GM12878 (cell line): ENCODE results near the gene RGS4. TPM values are rescaled to one million over a fixed set of nuclear protein-coding genes. Genes with fewer than 3 reads are reported as not detected.

ENCODE experiments used
- ATAC-seq: fragments of 200-7000 bp; cut with Tn5 transposase; 3 replicates; pipeline ENCODE4 v1.9.1; 2020; ENCODE audit warnings: mild to moderate bottlenecking, moderate library complexity
- BruUV-seq: library from RNA; stranded (reverse); fragments of 400-500 nt; replicated peaks from 2 replicates; lab custom pipeline; 2021; lab: Mats Ljungman, UMichigan
- CTCF ChIA-PET: fragments of 300-600 bp; sonication (Branson Sonifier 250); formaldehyde crosslinking; extraction: SDS; loops from one replicate; lab custom pipeline; 2021; ENCODE audit warnings: inconsistent platforms; lab: Yijun Ruan, JAX
- POLR2A ChIA-PET: fragments of 350-600 bp; formaldehyde crosslinking; extraction: SDS; loops from one replicate; lab custom pipeline; 2021; ENCODE audit warnings: inconsistent platforms; lab: Charles Lee
- RAD21 ChIA-PET: fragments of 300-600 bp; sonication (Branson Sonifier 250); formaldehyde crosslinking; loops from one replicate; lab custom pipeline; 2023; ENCODE audit warnings: antibody characterized with exemption; ENCODE audit not compliant: unreplicated experiment; lab: Charles Lee
- SMC1A ChIA-PET: fragments of 300-600 bp; sonication (Branson Sonifier 250); formaldehyde crosslinking; loops from one replicate; lab custom pipeline; 2023; ENCODE audit not compliant: unreplicated experiment, uncharacterized antibody; lab: Charles Lee
- DNase-seq: peaks from one replicate; pipeline ENCODE4 v3.0.0-alpha.2; 2011; ENCODE audit warnings: low read depth, low spot score
- FAIRE-seq: peaks from 3 replicates; lab custom pipeline; 2011; peaks lifted over from hg19 to GRCh38; lab: Jason Lieb, UNC
- H2AFZ ChIP-seq: 2 replicates; pipeline ENCODE4 v1.6.0; 2011; ENCODE audit warnings: low read depth, low read length, control low read depth; ENCODE audit not compliant: control insufficient read depth
- H3K27ac ChIP-seq: 2 replicates; pipeline ENCODE4 v1.5.1; 2011; ENCODE audit warnings: control low read depth; ENCODE audit not compliant: control insufficient read depth, insufficient read depth
- H3K27me3 ChIP-seq, 2 experiments: replicated peaks in 1 of 2; 2 replicates each; pipeline versions ENCODE4 v1.6.0 to v1.6.1; 2011; ENCODE audit warnings: low read length in 1 of 2; ENCODE audit not compliant: control insufficient read depth in 2 of 2, insufficient read depth in 2 of 2
- H3K36me3 ChIP-seq, 2 experiments: 2 replicates each; pipeline ENCODE4 v1.5.1; 2011; ENCODE audit warnings: low read length in 1 of 2; ENCODE audit not compliant: control insufficient read depth in 2 of 2, insufficient read depth in 2 of 2
- H3K4me1 ChIP-seq: 2 replicates; pipeline ENCODE4 v1.6.1; 2011; ENCODE audit warnings: mild to moderate bottlenecking, low read length, moderate library complexity, mixed read lengths; ENCODE audit not compliant: control insufficient read depth, insufficient read depth
- H3K4me2 ChIP-seq: 2 replicates; pipeline ENCODE4 v1.6.0; 2011; ENCODE audit warnings: control low read depth; ENCODE audit not compliant: control insufficient read depth, insufficient read depth
- H3K4me3 ChIP-seq: fragments of 200-600 bp; sonication (generic); 2 replicates; pipeline ENCODE4 v1.5.1; 2016
- H3K79me2 ChIP-seq: 2 replicates; pipeline ENCODE4 v1.6.0; 2011; ENCODE audit warnings: low read length; ENCODE audit not compliant: control insufficient read depth, insufficient read depth
- H3K9ac ChIP-seq: 2 replicates; pipeline ENCODE4 v1.8.0; 2011; ENCODE audit warnings: low read length, control low read depth, mixed read lengths; ENCODE audit not compliant: control insufficient read depth, insufficient read depth
- H3K9me3 ChIP-seq: replicated peaks from 3 replicates; pipeline ENCODE4 v1.5.1; 2011; ENCODE audit warnings: mild to moderate bottlenecking, low read length; ENCODE audit not compliant: control insufficient read depth, insufficient read depth
- H4K20me1 ChIP-seq: 2 replicates; pipeline ENCODE4 v1.6.0; 2011; ENCODE audit not compliant: control insufficient read depth, insufficient read depth
- ASH2L ChIP-seq: fragments of 300-600, 200-600 bp; sonication (generic); IDR thresholded peaks from 2 replicates; pipeline ENCODE4 v1.6.1; 2017; ENCODE audit warnings: low read depth, mild to moderate bottlenecking, borderline replicate concordance
- BCL11A ChIP-seq: IDR thresholded peaks from 2 replicates; pipeline ENCODE4 v1.6.1; 2011; ENCODE audit warnings: low read depth, low read length
- CBX3 ChIP-seq: fragments of 200-600 bp; sonication (generic); IDR thresholded peaks from 2 replicates; pipeline ENCODE4 v1.6.1; 2016; ENCODE audit warnings: low read depth, borderline replicate concordance
- EED ChIP-seq: sonication (generic); IDR thresholded peaks from 2 replicates; pipeline ENCODE4 v1.6.1; 2016; ENCODE audit warnings: antibody characterized with exemption, low read depth
- HDAC6 ChIP-seq: fragments of 200-600 bp; sonication (generic); IDR thresholded peaks from one replicate; pipeline ENCODE4 v1.8.0; 2017; ENCODE audit warnings: antibody characterized with exemption; ENCODE audit not compliant: unreplicated experiment
- HDGF ChIP-seq: fragments of 450-650 bp; IDR thresholded peaks from 2 replicates; pipeline ENCODE4 v1.6.1; 2016; ENCODE audit warnings: antibody characterized with exemption
- NFXL1 ChIP-seq: fragments of 450-650 bp; IDR thresholded peaks from 2 replicates; pipeline ENCODE4 v1.6.1; 2017; ENCODE audit warnings: antibody characterized with exemption, mild to moderate bottlenecking, borderline replicate concordance
- NFYA ChIP-seq: IDR thresholded peaks from 2 replicates; pipeline ENCODE4 v1.6.1; 2011; ENCODE audit warnings: low read depth, mild to moderate bottlenecking, low read length, improper control_type of control experiment, borderline replicate concordance
- NFYB ChIP-seq: IDR thresholded peaks from 2 replicates; pipeline ENCODE4 v1.6.1; 2011; ENCODE audit warnings: low read depth, mild to moderate bottlenecking, low read length, improper control_type of control experiment, moderate library complexity; ENCODE audit not compliant: insufficient read depth
- SMC3 ChIP-seq: IDR thresholded peaks from 2 replicates; pipeline ENCODE4 v1.6.1; 2011; ENCODE audit warnings: low read length, improper control_type of control experiment, borderline replicate concordance
- YBX1 ChIP-seq: fragments of 450-650 bp; IDR thresholded peaks from 2 replicates; pipeline ENCODE4 v1.6.1; 2016; ENCODE audit warnings: antibody characterized with exemption
- ZNF24 ChIP-seq: fragments of 450-650 bp; IDR thresholded peaks from 2 replicates; pipeline ENCODE4 v1.6.1; 2017; ENCODE audit warnings: antibody characterized with exemption, mild to moderate bottlenecking
- WGBS: methylation state at CpG from one replicate; pipeline ENCODE4 v1.1.6; 2016; ENCODE audit warnings: low lambda C conversion rate; ENCODE audit not compliant: insufficient replicate concordance, insufficient coverage; ENCODE audit errors: missing lambda C conversion rate; 5-methylcytosine and 5-hydroxymethylcytosine counted together
- in situ Hi-C: fragments of 300-500 bp; cut with MboI; formaldehyde crosslinking; loops from 9 replicates; pipeline ENCODE4 v1.14.3; 2018; ENCODE audit warnings: mixed read lengths
- intact Hi-C: fragments of 100-400 bp; cut with micrococcal nuclease; formaldehyde crosslinking; loops from one replicate; pipeline ENCODE4 v1.14.2; 2022; ENCODE audit not compliant: unreplicated experiment
- polyA plus RNA-seq, 11 experiments: library from polyadenylated mRNA; depleted of rRNA in 4 of 11; unstranded in 6 of 11; stranded (reverse) in 5 of 11; fragments of >200 nt; fragmentation: Nextera tagmentation in 4 of 11; fragmentation: Illumina TruSeq in 1 of 11; extraction: Ambion mirVana in 4 of 11; extraction: Trizol in 1 of 11; gene quantifications; 1 replicate in 1 of 11; 2 replicates in 10 of 11; pipeline versions ENCODE4 v1.2.1 to v1.2.3, GENCODE V29; 2011 to 2016; ENCODE audit warnings: inconsistent platforms in 2 of 11, missing spikeins in 2 of 11, low read depth in 1 of 11
- total RNA-seq, 4 experiments: library from RNA; depleted of rRNA in 3 of 4; stranded (reverse); fragments of >200 nt in 3 of 4; fragmentation: Illumina TruSeq in 1 of 4; extraction: Trizol in 1 of 4; gene quantifications; 2 replicates each; pipeline versions ENCODE4 v1.2.1 to v1.2.3, GENCODE V29; 2013 to 2021
- TF ChIP-seq, protein P1 (sequence below): fragments of 450-650 bp; IDR thresholded peaks from 2 replicates; pipeline ENCODE4 v1.6.1; 2014; ENCODE audit warnings: mild to moderate bottlenecking
- TF ChIP-seq, protein P2 (sequence below): IDR thresholded peaks from 2 replicates; pipeline ENCODE4 v1.6.1; 2011; ENCODE audit warnings: borderline replicate concordance, low read depth, mild to moderate bottlenecking, moderate library complexity, mixed read lengths, low read length; ENCODE audit not compliant: insufficient read depth; ENCODE audit errors: extremely low read length
- TF ChIP-seq, protein P3 (sequence below): fragments of 450-650 bp; formaldehyde crosslinking; IDR thresholded peaks from 2 replicates; pipeline ENCODE4 v1.5.0; 2022; ENCODE audit warnings: mild to moderate bottlenecking, missing genetic modification characterization
- TF ChIP-seq, protein P4 (sequence below): fragments of 150-350 bp; IDR thresholded peaks from 2 replicates; pipeline ENCODE4 v1.6.1; 2014; ENCODE audit warnings: mild to moderate bottlenecking, low read depth, low read length
- TF ChIP-seq, protein P5 (sequence below): fragments of 450-650 bp; IDR thresholded peaks from 2 replicates; pipeline ENCODE4 v1.6.1; 2016; ENCODE audit warnings: mild to moderate bottlenecking

Gene RGS4
- total and polyA plus RNA-seq, 10 of the 15 experiments (the other 5 are each of a cell fraction or from before 2014, with no cell fraction given), result 0.05 to 0.14 TPM; not detected in 8

DNA sequence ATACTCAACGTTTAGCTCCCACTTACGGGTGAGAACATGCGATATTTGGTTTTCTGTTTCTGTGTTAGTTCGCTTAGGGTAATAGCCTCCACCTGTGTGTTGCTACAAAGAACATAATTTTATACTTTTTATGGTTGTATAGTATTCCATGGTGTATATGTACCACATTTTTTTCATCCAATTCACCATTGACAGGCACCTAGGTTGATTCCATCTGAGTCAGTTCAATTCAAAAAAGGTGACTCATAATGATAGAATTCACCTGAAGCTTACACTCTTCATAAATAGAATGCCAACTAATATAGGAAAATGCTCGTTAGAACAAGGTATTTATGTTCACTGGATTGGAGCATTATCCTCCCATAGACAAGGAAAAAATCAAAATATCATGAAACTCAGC, 38.5 kb downstream of the RGS4 start:
- BruUV-seq, result no TSS peak
- TF ChIP-seq EED, result no peak
- no peak for TF ChIP-seq SMC3
- TF ChIP-seq, protein P1, sequence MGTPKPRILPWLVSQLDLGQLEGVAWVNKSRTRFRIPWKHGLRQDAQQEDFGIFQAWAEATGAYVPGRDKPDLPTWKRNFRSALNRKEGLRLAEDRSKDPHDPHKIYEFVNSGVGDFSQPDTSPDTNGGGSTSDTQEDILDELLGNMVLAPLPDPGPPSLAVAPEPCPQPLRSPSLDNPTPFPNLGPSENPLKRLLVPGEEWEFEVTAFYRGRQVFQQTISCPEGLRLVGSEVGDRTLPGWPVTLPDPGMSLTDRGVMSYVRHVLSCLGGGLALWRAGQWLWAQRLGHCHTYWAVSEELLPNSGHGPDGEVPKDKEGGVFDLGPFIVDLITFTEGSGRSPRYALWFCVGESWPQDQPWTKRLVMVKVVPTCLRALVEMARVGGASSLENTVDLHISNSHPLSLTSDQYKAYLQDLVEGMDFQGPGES, result no peak
- no peak for TF ChIP-seq ASH2L
- no peak for TF ChIP-seq NFYA
- TF ChIP-seq, protein P2, sequence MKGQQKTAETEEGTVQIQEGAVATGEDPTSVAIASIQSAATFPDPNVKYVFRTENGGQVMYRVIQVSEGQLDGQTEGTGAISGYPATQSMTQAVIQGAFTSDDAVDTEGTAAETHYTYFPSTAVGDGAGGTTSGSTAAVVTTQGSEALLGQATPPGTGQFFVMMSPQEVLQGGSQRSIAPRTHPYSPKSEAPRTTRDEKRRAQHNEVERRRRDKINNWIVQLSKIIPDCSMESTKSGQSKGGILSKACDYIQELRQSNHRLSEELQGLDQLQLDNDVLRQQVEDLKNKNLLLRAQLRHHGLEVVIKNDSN, result no peak
- TF ChIP-seq ZNF24, result no peak
- TF ChIP-seq, protein P3, sequence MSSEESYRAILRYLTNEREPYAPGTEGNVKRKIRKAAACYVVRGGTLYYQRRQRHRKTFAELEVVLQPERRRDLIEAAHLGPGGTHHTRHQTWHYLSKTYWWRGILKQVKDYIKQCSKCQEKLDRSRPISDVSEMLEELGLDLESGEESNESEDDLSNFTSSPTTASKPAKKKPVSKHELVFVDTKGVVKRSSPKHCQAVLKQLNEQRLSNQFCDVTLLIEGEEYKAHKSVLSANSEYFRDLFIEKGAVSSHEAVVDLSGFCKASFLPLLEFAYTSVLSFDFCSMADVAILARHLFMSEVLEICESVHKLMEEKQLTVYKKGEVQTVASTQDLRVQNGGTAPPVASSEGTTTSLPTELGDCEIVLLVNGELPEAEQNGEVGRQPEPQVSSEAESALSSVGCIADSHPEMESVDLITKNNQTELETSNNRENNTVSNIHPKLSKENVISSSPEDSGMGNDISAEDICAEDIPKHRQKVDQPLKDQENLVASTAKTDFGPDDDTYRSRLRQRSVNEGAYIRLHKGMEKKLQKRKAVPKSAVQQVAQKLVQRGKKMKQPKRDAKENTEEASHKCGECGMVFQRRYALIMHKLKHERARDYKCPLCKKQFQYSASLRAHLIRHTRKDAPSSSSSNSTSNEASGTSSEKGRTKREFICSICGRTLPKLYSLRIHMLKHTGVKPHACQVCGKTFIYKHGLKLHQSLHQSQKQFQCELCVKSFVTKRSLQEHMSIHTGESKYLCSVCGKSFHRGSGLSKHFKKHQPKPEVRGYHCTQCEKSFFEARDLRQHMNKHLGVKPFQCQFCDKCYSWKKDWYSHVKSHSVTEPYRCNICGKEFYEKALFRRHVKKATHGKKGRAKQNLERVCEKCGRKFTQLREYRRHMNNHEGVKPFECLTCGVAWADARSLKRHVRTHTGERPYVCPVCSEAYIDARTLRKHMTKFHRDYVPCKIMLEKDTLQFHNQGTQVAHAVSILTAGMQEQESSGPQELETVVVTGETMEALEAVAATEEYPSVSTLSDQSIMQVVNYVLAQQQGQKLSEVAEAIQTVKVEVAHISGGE (CRISPR knock-in tag), result no peak
- TF ChIP-seq NFXL1, result no peak
- TF ChIP-seq, protein P4, sequence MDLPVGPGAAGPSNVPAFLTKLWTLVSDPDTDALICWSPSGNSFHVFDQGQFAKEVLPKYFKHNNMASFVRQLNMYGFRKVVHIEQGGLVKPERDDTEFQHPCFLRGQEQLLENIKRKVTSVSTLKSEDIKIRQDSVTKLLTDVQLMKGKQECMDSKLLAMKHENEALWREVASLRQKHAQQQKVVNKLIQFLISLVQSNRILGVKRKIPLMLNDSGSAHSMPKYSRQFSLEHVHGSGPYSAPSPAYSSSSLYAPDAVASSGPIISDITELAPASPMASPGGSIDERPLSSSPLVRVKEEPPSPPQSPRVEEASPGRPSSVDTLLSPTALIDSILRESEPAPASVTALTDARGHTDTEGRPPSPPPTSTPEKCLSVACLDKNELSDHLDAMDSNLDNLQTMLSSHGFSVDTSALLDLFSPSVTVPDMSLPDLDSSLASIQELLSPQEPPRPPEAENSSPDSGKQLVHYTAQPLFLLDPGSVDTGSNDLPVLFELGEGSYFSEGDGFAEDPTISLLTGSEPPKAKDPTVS, result no peak
- TF ChIP-seq YBX1, result no peak
- no peak for TF ChIP-seq HDGF
- TF ChIP-seq, protein P5, sequence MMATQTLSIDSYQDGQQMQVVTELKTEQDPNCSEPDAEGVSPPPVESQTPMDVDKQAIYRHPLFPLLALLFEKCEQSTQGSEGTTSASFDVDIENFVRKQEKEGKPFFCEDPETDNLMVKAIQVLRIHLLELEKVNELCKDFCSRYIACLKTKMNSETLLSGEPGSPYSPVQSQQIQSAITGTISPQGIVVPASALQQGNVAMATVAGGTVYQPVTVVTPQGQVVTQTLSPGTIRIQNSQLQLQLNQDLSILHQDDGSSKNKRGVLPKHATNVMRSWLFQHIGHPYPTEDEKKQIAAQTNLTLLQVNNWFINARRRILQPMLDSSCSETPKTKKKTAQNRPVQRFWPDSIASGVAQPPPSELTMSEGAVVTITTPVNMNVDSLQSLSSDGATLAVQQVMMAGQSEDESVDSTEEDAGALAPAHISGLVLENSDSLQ, result no peak
- no peak for TF ChIP-seq CBX3
- TF ChIP-seq BCL11A, result no peak
- TF ChIP-seq NFYB, result no peak
- TF ChIP-seq HDAC6, result no peak

More for the DNA sequence above, 38.5 kb downstream of the RGS4 start:
- H3K4me3 ChIP-seq, result no peak overlapping the region
- CTCF ChIA-PET, result no interaction called here
- H3K4me1 ChIP-seq, result no peaks in the 10 kb centered on the region
- no peak overlapping the region for H3K27ac ChIP-seq
- H2AFZ ChIP-seq, result no peak overlapping the region
- intact Hi-C loops (no loop called here), in situ Hi-C loops (no loop called here)
- POLR2A ChIA-PET, result no interaction called here
- H3K27me3 ChIP-seq, result no peaks in the 10 kb centered on the region
- no peak overlapping the region for H3K9ac ChIP-seq
- FAIRE-seq (no peak), ATAC-seq (no peak), DNase-seq (no peak)
- H3K79me2 ChIP-seq, result no peaks in the 10 kb centered on the region
- H3K9me3 ChIP-seq, result no peaks in the 10 kb centered on the region
- no peak overlapping the region for H3K4me2 ChIP-seq
- whole genome bisulfite sequencing, result 25% methylated on average over 5 of the region's 5 CpGs
- RAD21 ChIA-PET, result no interaction called here
- SMC1A ChIA-PET, result interaction anchor here (0.6 to 1.5 kb wide), 2 partner anchors 10 to 750 kb away, joined by 3 read pairs; no protein-coding TSS in a partner anchor
- H3K36me3 ChIP-seq, result no peaks in the 10 kb centered on the region
- no peaks in the 10 kb centered on the region for H4K20me1 ChIP-seq
